Left lung (tissue), 10 donors: ENCODE data around the gene BFAR. TPM values are rescaled to one million over a fixed set of nuclear protein-coding genes. Genes with fewer than 3 reads are reported as not detected.
A peak's percentile ranks its signal among the peaks of the same experiment; 100 is the strongest.

ENCODE experiments used
- ATAC-seq: fragments of 200-7000 bp; cut with Tn5 transposase; one replicate; pipeline ENCODE4 v1.9.1; 2020; ENCODE audit warnings: moderate library complexity
- DNase-seq, 4 donors: peaks; one replicate each; pipeline ENCODE4 v3.0.0-alpha.2; 2013 to 2020
- H3K27ac ChIP-seq, 2 donors: fragments of 200-600 bp; sonication (generic) in 1 of 2; one replicate each; pipeline versions ENCODE4 v1.5.0 to v1.8.0; 2020 to 2021
- H3K27me3 ChIP-seq, 2 donors: fragments of 200-600 bp; sonication (generic) in 1 of 2; one replicate each; pipeline versions ENCODE4 v1.5.0 to v1.8.0; 2020 to 2021
- H3K36me3 ChIP-seq, 2 donors: fragments of 200-600 bp; sonication (generic) in 1 of 2; one replicate each; pipeline versions ENCODE4 v1.5.0 to v1.8.0; 2020 to 2021
- H3K4me1 ChIP-seq, 2 donors: fragments of 200-600 bp; one replicate each; pipeline ENCODE4 v1.8.0; 2021
- H3K4me3 ChIP-seq, 2 donors: fragments of 200-600 bp; sonication (generic) in 1 of 2; one replicate each; pipeline versions ENCODE4 v1.5.0 to v1.8.0; 2020 to 2021; ENCODE audit warnings: mild to moderate bottlenecking in 1 of 2
- H3K9me3 ChIP-seq, 2 donors: fragments of 200-600 bp; sonication (generic) in 1 of 2; one replicate each; pipeline versions ENCODE4 v1.5.0 to v1.8.0; 2020 to 2021
- intact Hi-C, 2 donors: fragments of 100-400 bp; cut with DNase I; formaldehyde crosslinking; loops; one replicate each; pipeline versions ENCODE4 v1.11.2 to v1.14.2; 2022
- polyA plus RNA-seq, 6 donors: library from polyadenylated mRNA; unstranded; fragments of 120-200 nt; gene quantifications; one replicate each; pipeline ENCODE4 v1.2.1, GENCODE V29; 2013; ENCODE audit not compliant: insufficient read length in 6 of 6
- total RNA-seq, 2 donors: library from RNA; stranded (reverse); fragmentation: NEBNext Ultra II Directional; extraction: Animal tissue kit (Norgen Biotek cat#: 25700); gene quantifications; one replicate each; pipeline ENCODE4 v1.2.1, GENCODE V29; 2021
- TF ChIP-seq, protein P1 (sequence below), 2 donors: fragments of 200-600 bp; sonication (generic) in 1 of 2; IDR thresholded peaks; one replicate each; pipeline versions ENCODE4 v1.5.0 to v1.8.0; 2021; ENCODE audit warnings: antibody characterized with exemption in 2 of 2
- donor health status: DM: no; HTN: yes; CAD: no.
- donor health status: DM: no; HTN: no; CAD: no.

Gene BFAR
- total and polyA plus RNA-seq, 8 donors: 55.5 to 76.2 (median 66.7) TPM

DNA sequence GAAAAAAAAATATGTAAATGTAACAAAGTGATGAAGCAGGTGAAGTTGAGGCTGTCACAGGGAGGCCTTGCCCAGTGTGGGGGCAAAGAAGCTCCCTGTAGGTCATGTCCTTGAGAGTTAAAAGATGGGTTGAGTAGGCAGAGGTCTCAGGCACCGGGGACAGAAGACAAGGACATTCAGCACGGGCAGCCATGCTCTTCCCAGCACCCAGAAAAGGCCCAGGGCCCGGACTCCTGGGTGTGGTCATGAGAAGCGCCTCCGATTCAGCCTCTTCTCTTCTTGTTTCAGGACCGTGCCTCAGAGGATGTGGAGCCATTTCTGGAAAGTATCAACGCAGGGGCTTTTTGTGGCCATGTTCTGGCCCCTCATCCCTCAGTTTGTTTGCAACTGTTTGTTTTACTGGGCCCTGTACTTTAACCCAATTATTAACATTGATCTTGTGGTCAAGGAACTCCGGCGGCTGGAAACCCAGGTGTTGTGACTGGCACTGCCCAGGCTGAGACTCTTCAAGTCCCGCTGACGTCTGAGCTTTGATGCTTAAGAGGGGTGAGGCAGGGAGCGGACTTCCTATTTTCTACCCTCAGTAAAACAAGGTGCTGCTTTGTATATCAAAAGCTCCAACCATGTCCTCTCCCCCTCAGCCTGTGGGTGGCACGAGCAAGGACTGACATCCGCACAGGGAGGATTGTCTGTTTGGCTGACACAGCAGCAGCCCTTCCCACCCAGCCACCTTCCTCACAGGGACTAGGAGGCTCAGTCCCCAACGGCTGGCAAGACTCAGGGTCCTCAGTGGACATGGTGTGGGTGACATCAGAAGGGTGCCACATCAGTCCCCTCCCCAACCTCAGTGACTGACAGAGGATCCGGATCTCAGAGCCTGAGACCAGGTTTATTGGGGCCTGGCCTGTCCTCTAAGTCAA lies 34.9 kb downstream of the BFAR start:
- no peaks in the 10 kb centered on the region for H3K9me3 ChIP-seq
- peak overlapping the region; percentile 49 to 67 for H3K27ac ChIP-seq
- intact Hi-C loops: no loop called here
- no peaks in the 10 kb centered on the region for H3K27me3 ChIP-seq
- ATAC-seq: peak; percentile 79
- peaks cover 6 to 75% of the 10 kb centered on the region in 2 donors for H3K36me3 ChIP-seq
- TF ChIP-seq, protein P1, sequence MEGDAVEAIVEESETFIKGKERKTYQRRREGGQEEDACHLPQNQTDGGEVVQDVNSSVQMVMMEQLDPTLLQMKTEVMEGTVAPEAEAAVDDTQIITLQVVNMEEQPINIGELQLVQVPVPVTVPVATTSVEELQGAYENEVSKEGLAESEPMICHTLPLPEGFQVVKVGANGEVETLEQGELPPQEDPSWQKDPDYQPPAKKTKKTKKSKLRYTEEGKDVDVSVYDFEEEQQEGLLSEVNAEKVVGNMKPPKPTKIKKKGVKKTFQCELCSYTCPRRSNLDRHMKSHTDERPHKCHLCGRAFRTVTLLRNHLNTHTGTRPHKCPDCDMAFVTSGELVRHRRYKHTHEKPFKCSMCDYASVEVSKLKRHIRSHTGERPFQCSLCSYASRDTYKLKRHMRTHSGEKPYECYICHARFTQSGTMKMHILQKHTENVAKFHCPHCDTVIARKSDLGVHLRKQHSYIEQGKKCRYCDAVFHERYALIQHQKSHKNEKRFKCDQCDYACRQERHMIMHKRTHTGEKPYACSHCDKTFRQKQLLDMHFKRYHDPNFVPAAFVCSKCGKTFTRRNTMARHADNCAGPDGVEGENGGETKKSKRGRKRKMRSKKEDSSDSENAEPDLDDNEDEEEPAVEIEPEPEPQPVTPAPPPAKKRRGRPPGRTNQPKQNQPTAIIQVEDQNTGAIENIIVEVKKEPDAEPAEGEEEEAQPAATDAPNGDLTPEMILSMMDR (IDR thresholded peaks at IDR 0.05): no peak
- H3K4me1 ChIP-seq: no peaks in the 10 kb centered on the region
- H3K4me3 ChIP-seq: no peak overlapping the region
- DNase-seq: peak in 1 of 4 donors; percentile 72

DNA sequence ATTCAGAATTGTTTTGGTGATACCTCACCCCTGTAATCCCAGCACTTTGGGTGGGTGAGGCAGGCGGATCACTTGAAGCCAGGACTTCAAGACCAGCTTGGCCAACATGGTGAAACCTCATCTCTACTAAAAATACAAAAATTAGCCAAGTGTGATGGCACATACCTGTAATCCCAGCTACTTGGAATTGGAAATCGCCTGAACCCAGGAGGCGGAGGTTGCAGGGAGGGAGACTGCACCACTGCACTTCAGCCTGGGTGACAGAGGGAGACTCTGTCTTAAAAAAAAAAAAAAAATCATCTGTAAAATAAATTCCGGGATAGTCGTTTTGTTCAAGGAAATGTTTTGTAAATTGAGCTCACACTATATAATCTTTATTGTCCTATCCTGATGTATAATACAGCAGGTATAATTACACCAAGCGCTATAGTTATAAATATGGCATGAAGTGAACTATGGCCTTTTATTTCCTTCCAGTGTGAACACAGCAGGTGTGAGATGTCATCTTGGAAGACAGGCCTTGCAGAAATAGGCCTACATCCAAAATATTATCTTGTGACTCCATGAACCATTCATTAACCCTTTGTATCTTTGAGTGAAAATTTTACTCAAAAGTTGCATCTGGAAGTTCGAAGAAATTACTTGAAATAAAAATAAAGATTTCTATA lies 35.9 kb downstream of the BFAR start:
- DNase-seq: no peak
- ATAC-seq: no peak

DNA sequence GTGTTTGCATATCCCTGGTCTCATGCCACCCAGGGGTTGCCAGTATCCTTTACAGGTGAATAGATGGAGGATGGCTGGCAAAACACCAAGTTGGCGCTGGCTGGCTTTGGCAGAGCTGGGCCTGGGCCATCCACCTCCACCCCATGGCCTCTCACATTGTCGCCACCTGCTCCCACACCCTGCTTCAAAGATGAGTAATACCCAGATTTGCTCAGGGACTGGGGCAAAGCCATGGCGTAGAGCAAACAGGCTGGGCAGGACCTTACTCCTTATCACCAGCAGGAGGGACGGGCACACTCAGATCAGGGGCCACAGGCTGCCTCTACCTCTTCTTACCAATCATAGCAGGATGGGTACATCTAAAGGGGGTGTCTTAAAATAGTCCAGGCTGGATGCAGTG lies 37.0 kb downstream of the BFAR start:
- ATAC-seq: peak; percentile 30

More for the DNA sequence above, 35.9 kb downstream of the BFAR start:
- Histone ChIP-seq H3K27ac (peak overlapping the region in 1 of 2 donors; percentile 59), H3K4me3 (no peak overlapping the region), H3K36me3 (peaks cover 6 to 64% of the 10 kb centered on the region in 2 donors), H3K4me1 (no peaks in the 10 kb centered on the region), H3K9me3 (no peaks in the 10 kb centered on the region), H3K27me3 (no peaks in the 10 kb centered on the region)
- intact Hi-C loops: no loop called here
- TF ChIP-seq, protein P1 (IDR thresholded peaks at IDR 0.05): no peak

DNA sequence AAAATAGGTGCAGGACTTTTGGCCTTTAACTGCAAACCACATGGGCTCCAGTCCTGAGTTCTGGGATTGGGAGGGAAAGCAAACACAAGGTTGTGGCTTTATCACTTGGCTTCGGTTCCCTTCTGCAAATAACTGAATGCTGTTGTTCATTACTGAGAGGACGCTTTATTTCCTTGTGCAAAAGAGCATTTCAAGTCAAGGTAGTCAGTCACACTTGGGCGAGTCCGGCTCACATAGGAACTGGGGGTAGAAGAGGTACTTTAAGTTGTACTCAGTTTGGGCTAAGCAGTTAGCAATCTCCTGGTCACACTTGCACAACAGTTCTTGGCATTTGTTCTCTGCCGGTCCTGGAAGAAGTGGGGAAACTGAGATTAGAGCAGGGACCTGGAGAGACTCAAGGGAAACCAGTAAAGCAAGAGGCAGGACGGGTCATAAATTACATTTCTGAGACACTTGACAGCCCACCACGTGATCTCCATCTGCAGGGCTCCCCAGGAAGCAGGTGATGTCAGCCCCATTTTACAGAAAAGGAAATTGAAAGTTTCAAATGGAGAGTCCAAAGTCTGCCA lies 39.7 kb downstream of the BFAR start:
- Histone ChIP-seq H3K36me3 (peaks cover 0 to 26% of the 10 kb centered on the region in 2 donors), H3K4me1 (no peaks in the 10 kb centered on the region), H3K9me3 (no peaks in the 10 kb centered on the region), H3K27ac (peak overlapping the region; percentile 45 to 47), H3K27me3 (no peaks in the 10 kb centered on the region), H3K4me3 (no peak overlapping the region)
- TF ChIP-seq, protein P1 (IDR thresholded peaks at IDR 0.05): no peak
- intact Hi-C loops: no loop called here
- peak; percentile 85 for ATAC-seq
- peak in 1 of 4 donors; percentile 71 for DNase-seq

More for the DNA sequence above, 37.0 kb downstream of the BFAR start:
- Histone ChIP-seq H3K27ac (no peak overlapping the region), H3K4me3 (no peak overlapping the region), H3K27me3 (no peaks in the 10 kb centered on the region), H3K4me1 (no peaks in the 10 kb centered on the region), H3K9me3 (no peaks in the 10 kb centered on the region), H3K36me3 (peaks cover 6 to 53% of the 10 kb centered on the region in 2 donors)
- DNase-seq: peak in 1 of 4 donors; percentile 52
- TF ChIP-seq, protein P1 (IDR thresholded peaks at IDR 0.05): no peak
- intact Hi-C loops: no loop called here

DNA sequence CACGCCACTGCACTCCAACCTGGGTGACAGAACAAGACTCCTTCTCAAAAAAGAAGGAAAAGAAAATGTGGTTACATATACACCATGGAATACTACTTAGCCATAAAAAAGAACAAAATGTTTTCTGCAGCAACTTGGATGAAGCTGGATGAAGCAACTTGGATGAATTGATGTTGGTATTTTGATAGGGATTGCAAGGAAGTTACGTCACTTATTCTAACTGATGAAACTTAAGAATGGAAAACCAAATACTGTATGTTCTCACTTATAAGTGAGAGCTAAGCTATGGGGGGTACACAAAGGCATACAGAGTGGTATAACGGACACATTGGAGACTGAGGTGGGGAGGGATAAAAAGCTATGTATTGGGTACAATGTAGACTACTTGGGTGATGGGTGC lies 43.9 kb downstream of the BFAR start:
- intact Hi-C loops: no loop called here
- no peaks in the 10 kb centered on the region for H3K36me3 ChIP-seq
- H3K4me3 ChIP-seq: no peak overlapping the region
- TF ChIP-seq, protein P1 (IDR thresholded peaks at IDR 0.05): no peak
- no peaks in the 10 kb centered on the region for H3K4me1 ChIP-seq
- no peaks in the 10 kb centered on the region for H3K9me3 ChIP-seq
- no peak overlapping the region for H3K27ac ChIP-seq
- no peaks in the 10 kb centered on the region for H3K27me3 ChIP-seq
- DNase-seq: no peak
- no peak for ATAC-seq
